Heart left ventricle (tissue), 13 donors: ENCODE measurements around the gene PARP8.

Experiments
- POLR2A ChIP-seq, 2 donors: fragments of 450-650 bp; IDR thresholded peaks; one replicate each; pipeline ENCODE4 v1.6.1; 2017; ENCODE audit warnings: antibody characterized with exemption in 2 of 2, mild to moderate bottlenecking in 2 of 2, moderate library complexity in 2 of 2
- TF ChIP-seq, protein P1 (sequence below), 12 donors: fragments of 200-600 bp; sonication (generic) in 4 of 12; IDR thresholded peaks; one replicate each; pipeline versions ENCODE4 v1.5.0 to v1.8.0; 2018 to 2022; ENCODE audit warnings: antibody characterized with exemption in 12 of 12, mild to moderate bottlenecking in 5 of 12
- donor health status: ischemic (EF 13 %, LVEDD 7.1; RV severe dilation, severe dysfunction).
- donor health status: DM: no; HTN: yes; CAD: no.
- donor health status: DM: no; HTN: no; CAD: no.
- donor health status: ischemic (EF 25% LVEDD 6.9; RV normal size, moderate dysfunction).
- donor health status: ischemic (EF 25% LVEDD 5.7; RV mildly dilated, moderate dysfunction).
- donor health status: ischemic (EF 35%, LVEDD 5.7; RV mildly dilated, moderate dysfunction).
- donor health status: nonischemic (EF 11% LVEDD 7.7; RV severe dilation, severe dysfunction).
- donor health status: DM: yes; HTN: yes; CAD: no.
- donor health status: PGD.
- donor health status: ischemic (EF 29% LVEDD 5.4; RV normal size, mild dysfunction).
- donor health status: nonischemic (EF 23%, LVEDD 6.1; RV moderate dilation, normal function).

DNA sequence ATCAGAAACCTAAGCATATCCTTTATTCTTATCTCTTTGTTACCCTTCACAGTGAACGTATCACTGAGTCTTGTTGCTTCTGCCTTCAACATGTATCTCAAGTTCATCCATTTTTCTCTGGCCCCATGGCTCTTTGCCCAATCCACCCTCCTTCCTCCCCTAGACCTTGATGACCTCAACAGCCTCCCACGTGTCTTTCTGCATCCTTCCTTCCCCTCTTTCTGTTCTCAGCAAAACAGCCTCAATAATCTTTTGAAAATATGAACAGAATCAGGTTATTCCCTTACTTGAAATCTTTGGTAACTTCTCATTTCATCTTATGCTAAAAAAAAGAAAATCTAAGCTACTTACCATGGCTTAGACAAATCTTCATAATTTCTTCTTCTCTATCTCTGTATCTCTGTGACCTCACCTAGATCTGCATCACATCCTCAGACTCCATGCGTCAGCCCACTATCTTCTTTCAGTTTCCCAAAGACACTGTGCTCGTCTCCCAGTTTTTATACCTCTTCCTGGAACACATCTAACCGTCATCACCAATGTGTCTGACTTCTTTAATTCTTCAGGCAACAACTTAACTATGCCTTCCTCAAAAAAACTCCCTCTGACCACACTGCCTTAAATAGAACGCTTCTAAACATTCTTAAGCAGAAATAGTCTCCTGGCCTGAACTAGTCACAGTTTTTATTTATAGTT is 208.0 kb downstream of the PARP8 start:
- TF ChIP-seq, protein P1, sequence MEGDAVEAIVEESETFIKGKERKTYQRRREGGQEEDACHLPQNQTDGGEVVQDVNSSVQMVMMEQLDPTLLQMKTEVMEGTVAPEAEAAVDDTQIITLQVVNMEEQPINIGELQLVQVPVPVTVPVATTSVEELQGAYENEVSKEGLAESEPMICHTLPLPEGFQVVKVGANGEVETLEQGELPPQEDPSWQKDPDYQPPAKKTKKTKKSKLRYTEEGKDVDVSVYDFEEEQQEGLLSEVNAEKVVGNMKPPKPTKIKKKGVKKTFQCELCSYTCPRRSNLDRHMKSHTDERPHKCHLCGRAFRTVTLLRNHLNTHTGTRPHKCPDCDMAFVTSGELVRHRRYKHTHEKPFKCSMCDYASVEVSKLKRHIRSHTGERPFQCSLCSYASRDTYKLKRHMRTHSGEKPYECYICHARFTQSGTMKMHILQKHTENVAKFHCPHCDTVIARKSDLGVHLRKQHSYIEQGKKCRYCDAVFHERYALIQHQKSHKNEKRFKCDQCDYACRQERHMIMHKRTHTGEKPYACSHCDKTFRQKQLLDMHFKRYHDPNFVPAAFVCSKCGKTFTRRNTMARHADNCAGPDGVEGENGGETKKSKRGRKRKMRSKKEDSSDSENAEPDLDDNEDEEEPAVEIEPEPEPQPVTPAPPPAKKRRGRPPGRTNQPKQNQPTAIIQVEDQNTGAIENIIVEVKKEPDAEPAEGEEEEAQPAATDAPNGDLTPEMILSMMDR (IDR thresholded peaks at IDR 0.05): no peak
- TF ChIP-seq POLR2A (IDR thresholded peaks at IDR 0.05): no peak
